Measurements from ENCODE around the gene BCL10. TPM values are rescaled to one million over a fixed set of nuclear protein-coding genes. Genes with fewer than 3 reads are reported as not detected.

Gene BCL10
- total RNA-seq, 4 donors from 2014 or later, result 34.2 to 65.5 (median 56.5) TPM

- WGBS, 2 donors (ENCODE audit: low coverage in 1 of 2), result 89% methylated on average over 2 of the region's 2 CpGs; no CpG with 5 or more reads in 1 of the 2 donors
- in situ Hi-C loops (cut with MboI; ENCODE audit: low pct_ligation_motif_present in 1 of 4, low pct_unique_long_range_greater_than_20kb in 1 of 4, low sequenced_read_pairs in 3 of 4), result no loop called here
These were observed 7.8 kb upstream of the BCL10 start for GRCh38 chr1:85284202-85284601.

DNA sequence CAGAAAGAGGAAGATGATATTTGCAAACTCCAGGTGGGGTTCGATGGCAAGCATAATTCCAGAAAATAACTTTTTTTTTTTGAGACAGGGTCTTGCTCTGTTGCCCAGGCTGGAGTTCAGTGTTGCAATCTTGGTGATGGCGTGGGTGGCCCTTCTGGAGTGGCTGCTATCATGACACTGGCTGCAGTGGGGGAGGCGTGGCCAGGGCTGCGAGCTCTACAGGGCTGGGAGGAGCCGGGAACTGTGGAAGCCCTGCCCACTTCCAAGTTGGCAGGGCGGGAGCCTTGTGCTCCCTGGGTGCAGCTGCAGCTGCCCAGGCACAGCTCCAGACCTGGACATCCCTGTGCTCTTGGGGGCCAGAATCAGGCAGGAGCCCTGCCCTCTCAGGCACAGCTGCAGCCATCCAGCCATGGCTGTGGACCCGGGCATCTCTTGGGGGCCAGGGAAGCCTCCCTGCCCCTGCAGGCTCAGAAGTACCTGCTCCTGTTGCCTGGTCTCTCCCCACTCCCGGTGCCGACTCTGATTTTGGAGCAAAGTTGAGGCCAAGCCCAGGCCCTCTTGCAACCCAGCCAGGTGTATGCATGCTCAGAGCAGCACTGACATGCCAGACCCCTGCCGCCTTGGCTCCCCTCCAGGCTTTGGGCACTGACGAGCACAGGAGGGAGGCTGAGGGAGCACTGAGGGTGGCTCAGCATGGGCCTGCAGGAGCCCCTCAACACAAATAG is 7.2 kb upstream of the BCL10 start:
- WGBS, 2 donors (ENCODE audit: low coverage in 1 of 2), result 54% methylated on average over 7 of the region's 11 CpGs; no CpG with 5 or more reads in 1 of the 2 donors
- Histone ChIP-seq H3K4me1 (peaks cover 0 to 17% (median 8%) of the 10 kb centered on the region in 4 donors), H3K9me3 (no peaks in the 10 kb centered on the region), H3K27me3 (no peaks in the 10 kb centered on the region), H3K27ac (no peak overlapping the region), H3K4me3 (no peak overlapping the region), H3K36me3 (no peaks in the 10 kb centered on the region)
- in situ Hi-C loops (cut with MboI; ENCODE audit: low pct_ligation_motif_present in 1 of 4, low pct_unique_long_range_greater_than_20kb in 1 of 4, low sequenced_read_pairs in 3 of 4), result no loop called here
- intact Hi-C loops (cut with DNase I; ENCODE audit: low total_unique reads), result no loop called here
- TF ChIP-seq POLR2AphosphoS5 (IDR thresholded peaks at IDR 0.05) (no peak), POLR2A (IDR thresholded peaks at IDR 0.05) (no peak), EP300 (IDR thresholded peaks at IDR 0.05; ENCODE audit: low read depth) (no peak), CTCF (IDR thresholded peaks at IDR 0.05) (no peak)
- peak; percentile 75 for DNase-seq

More at GRCh38 chr1:85284202-85284601, 7.8 kb upstream of the BCL10 start:
- Histone ChIP-seq H3K27me3 (no peaks in the 10 kb centered on the region), H3K4me3 (no peak overlapping the region), H3K36me3 (no peaks in the 10 kb centered on the region), H3K9me3 (no peaks in the 10 kb centered on the region), H3K4me1 (peaks cover 0 to 13% (median 6%) of the 10 kb centered on the region in 4 donors), H3K27ac (no peak overlapping the region)
- intact Hi-C loops (cut with DNase I; ENCODE audit: low total_unique reads), result no loop called here
- no peak for DNase-seq
- TF ChIP-seq POLR2A (IDR thresholded peaks at IDR 0.05), result no peak
- no peak for TF ChIP-seq EP300 (IDR thresholded peaks at IDR 0.05; ENCODE audit: low read depth)
- TF ChIP-seq POLR2AphosphoS5 (IDR thresholded peaks at IDR 0.05), result no peak
- TF ChIP-seq CTCF (IDR thresholded peaks at IDR 0.05), result no peak

DNA sequence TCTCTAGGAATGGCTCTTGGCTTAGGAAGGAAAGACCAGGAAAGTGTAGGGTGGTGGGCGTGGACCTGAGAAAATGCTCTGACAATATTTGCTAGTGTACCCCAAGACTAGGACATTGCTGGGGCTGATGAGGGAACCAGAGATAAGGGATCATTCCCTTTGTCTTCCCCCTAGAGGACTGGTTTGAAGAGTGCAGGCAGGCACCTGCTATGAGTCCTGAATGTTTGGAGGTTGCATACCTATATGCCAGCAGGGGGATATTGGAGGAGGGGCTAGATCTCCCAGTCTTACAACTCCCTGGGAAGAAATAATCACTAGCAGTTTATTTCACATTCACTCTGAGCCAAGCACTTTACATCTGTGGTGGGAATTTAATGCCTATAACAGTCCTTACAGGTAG is 6.0 kb upstream of the BCL10 start:
- Histone ChIP-seq H3K4me3 (no peak overlapping the region), H3K27ac (no peak overlapping the region), H3K36me3 (no peaks in the 10 kb centered on the region), H3K27me3 (no peaks in the 10 kb centered on the region), H3K9me3 (no peaks in the 10 kb centered on the region), H3K4me1 (peaks cover 0 to 26% (median 14%) of the 10 kb centered on the region in 4 donors)
- TF ChIP-seq CTCF (IDR thresholded peaks at IDR 0.05) (no peak), POLR2A (IDR thresholded peaks at IDR 0.05) (no peak), POLR2AphosphoS5 (IDR thresholded peaks at IDR 0.05) (no peak), EP300 (IDR thresholded peaks at IDR 0.05; ENCODE audit: low read depth) (no peak)
- intact Hi-C loops (cut with DNase I; ENCODE audit: low total_unique reads) (no loop called here), in situ Hi-C loops (cut with MboI; ENCODE audit: low pct_ligation_motif_present in 1 of 4, low pct_unique_long_range_greater_than_20kb in 1 of 4, low sequenced_read_pairs in 3 of 4) (no loop called here)
- no peak for DNase-seq
- WGBS, 2 donors (ENCODE audit: low coverage in 1 of 2), result 85 to 100% methylated on average over 1 of the region's 1 CpG

DNA sequence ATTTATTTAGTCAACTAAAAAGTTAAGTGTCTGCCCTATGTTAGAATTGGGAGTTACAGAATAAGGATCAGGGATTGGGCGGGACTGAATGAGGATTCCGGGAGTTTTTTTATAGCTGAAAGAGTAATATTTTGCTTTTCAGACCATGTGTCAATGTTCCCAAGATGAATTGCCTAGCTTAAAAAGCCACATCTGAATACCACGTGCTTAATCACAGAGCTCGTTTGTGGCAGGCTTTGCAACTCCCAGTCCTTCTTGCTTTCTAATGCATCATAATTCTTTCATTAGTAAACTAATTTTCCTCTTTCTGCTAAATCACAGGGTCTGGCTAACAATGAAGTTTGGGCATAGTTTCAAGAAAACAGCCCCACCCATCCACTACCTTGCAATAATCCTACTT is 4.2 kb upstream of the BCL10 start:
- WGBS, 2 donors (ENCODE audit: low coverage in 1 of 2), result 36 to 48% methylated on average over 4 of the region's 4 CpGs

More for the DNA sequence above, 4.2 kb upstream of the BCL10 start:
- TF ChIP-seq POLR2A (IDR thresholded peaks at IDR 0.05), result no peak
- TF ChIP-seq POLR2AphosphoS5 (IDR thresholded peaks at IDR 0.05), result no peak
- no peak for TF ChIP-seq EP300 (IDR thresholded peaks at IDR 0.05; ENCODE audit: low read depth)
- no peak for TF ChIP-seq CTCF (IDR thresholded peaks at IDR 0.05)
- Histone ChIP-seq H3K36me3 (no peaks in the 10 kb centered on the region), H3K27ac (no peak overlapping the region), H3K9me3 (no peaks in the 10 kb centered on the region), H3K27me3 (no peaks in the 10 kb centered on the region), H3K4me1 (peaks cover 0 to 32% (median 17%) of the 10 kb centered on the region in 4 donors), H3K4me3 (no peak overlapping the region)
- in situ Hi-C loops (cut with MboI; ENCODE audit: low pct_ligation_motif_present in 1 of 4, low pct_unique_long_range_greater_than_20kb in 1 of 4, low sequenced_read_pairs in 3 of 4) (no loop called here), intact Hi-C loops (cut with DNase I; ENCODE audit: low total_unique reads) (no loop called here)
- no peak for DNase-seq

All from transverse colon (tissue), 4 donors.